HG03565 (cell line): ENCODE measurements around the gene PCDHGC3.

Experiments used
- ATAC-seq: cut with Tn5 transposase; IDR thresholded peaks from one replicate; pipeline ENCODE4 v1.9.1; 2021; ENCODE audit warnings: mild to moderate bottlenecking, moderate library complexity; ENCODE audit not compliant: unreplicated experiment

The PCDHGC3 gene

GRCh38 chr5:141519605-141520565 lies 44.1 kb downstream of the PCDHGC3 start:
- ATAC-seq: no peak

- ATAC-seq: no peak
Observed at GRCh38 chr5:141521244-141521781, 45.5 kb downstream of the PCDHGC3 start.

GRCh38 chr5:141522301-141522700 lies 46.5 kb downstream of the PCDHGC3 start:
- ATAC-seq: no peak

DNA sequence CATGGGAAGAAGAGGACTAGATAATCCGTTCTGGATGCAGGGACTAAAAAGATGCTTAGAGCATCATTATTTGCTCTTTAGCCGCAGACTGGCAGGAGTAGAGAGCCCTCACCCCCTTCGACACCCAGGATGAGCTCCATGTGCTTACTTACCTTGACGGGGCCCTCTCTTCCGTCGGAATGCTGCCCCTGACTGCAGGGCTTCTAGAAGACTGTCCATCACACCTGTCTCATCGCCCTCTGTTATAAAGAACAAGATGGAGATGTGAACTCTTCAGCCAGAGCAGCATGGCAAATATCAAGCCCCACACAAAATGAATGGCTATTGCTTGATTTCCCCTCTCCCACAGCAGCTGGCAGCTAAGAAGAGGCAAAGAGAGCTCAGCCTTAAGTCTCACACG lies 48.2 kb downstream of the PCDHGC3 start:
- no peak for ATAC-seq

DNA sequence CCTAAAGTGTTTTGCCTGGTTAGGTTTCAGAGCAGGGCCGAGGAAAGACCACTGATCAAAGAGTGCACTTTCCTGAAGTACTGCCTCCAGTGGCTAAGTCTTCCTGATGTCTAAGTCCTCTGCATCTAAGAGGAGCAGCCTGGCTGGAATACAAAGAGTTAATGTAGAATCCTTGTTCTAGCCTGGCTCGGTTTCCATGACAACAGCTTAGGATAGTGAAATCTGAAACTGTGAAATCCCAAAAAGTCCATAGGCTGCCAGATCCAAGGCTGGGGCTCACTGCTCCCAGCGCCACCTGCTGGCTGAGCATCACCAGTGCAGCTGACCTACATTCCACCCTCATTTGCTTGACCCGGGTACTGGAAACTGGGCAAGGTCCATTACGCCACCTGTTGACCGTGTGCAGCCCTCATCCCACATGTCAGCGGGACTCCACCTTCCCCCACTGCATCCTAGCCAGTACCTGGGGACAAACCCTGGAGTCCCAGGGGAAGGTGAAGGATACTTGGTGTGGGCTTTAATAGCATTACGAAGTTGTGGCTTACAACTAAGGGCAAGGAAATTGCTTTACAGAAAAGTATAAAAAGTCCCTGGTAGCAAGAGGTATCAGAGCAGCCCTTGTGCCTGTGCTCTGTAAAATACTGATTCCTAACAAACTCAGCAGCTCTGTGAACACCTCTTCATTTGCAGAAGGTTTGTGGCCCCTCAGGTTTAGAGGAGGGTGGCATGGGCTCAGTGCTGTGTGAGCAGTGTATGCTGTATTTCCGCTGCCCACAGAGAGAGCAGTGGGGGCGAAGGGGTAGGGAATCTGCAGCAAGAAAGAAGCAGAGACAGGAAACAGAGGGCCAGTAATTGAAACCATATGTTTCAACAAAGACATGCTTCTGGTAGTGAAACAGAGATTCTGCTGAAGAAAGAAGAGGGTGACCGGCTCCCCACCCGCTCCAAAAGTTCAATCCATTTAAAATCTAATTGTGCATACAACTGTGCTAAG lies 49.1 kb downstream of the PCDHGC3 start:
- ATAC-seq: peak; percentile 63

DNA sequence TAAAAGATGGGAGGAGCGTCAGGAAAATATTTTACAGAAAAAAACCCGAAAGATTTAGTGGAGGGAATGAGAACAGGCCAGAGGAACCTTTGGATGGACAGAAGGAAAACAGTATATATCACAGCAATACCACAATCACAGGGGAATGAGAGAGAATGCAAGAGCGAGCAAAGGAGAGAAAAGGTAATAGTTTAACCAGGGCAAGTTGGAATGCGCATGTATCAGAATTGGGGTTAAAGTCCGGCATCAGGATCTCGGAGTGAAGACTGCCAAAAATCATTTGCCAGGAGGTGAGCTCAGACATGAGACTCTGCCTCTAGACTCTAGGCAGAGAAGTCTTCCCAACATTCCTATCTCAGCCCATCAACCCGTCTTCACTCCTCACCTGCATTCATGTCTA lies 49.9 kb downstream of the PCDHGC3 start:
- ATAC-seq: no peak

DNA sequence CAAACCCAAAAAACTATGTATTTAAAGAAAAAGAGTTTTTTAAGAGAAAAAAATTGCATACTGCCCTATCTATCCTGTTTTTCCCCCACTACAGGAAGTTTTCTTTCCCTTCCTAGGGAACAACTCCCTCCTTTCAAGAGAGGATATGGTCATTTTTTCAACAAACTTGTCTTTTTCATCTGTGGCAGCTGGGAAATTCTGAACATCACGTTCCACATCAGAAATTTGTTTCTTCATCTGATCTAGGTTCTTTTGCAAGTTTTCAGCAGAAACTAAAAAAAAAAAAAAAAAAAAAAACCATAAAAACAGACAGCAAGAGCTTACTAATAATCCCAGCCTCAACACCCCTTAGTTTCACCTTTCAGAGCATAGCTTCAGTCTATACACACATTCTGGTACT lies 51.7 kb downstream of the PCDHGC3 start:
- no peak for ATAC-seq
